ENCODE data around the gene TMC2.
"Not testable (repeated sequence)": the region's sequence is repeated elsewhere in the genome, so short reads cannot be mapped to it uniquely, and the experiment has no call there.

Gene TMC2, protein sequence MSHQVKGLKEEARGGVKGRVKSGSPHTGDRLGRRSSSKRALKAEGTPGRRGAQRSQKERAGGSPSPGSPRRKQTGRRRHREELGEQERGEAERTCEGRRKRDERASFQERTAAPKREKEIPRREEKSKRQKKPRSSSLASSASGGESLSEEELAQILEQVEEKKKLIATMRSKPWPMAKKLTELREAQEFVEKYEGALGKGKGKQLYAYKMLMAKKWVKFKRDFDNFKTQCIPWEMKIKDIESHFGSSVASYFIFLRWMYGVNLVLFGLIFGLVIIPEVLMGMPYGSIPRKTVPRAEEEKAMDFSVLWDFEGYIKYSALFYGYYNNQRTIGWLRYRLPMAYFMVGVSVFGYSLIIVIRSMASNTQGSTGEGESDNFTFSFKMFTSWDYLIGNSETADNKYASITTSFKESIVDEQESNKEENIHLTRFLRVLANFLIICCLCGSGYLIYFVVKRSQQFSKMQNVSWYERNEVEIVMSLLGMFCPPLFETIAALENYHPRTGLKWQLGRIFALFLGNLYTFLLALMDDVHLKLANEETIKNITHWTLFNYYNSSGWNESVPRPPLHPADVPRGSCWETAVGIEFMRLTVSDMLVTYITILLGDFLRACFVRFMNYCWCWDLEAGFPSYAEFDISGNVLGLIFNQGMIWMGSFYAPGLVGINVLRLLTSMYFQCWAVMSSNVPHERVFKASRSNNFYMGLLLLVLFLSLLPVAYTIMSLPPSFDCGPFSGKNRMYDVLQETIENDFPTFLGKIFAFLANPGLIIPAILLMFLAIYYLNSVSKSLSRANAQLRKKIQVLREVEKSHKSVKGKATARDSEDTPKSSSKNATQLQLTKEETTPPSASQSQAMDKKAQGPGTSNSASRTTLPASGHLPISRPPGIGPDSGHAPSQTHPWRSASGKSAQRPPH

DNA sequence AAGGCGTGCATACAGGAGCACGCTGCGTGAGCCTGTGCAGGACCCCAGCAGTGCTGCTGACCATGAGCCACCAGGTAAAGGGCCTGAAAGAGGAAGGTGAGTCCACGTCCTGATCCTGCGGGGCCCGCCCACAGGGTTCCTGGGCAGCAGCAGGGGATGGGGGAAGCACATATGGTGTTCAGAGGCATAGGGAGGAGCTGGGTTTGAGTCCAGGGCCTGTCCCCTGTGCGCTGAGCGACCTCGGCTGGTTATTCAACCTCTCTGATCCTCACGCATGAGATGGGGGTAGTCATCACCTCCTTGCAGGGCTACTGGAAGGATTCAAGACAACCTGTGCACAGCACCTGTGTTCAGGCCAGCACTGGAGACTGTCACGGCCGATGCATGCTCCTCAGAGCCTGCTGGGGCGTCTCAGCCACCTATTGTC is at the start of gene TMC2:
Gene TMC2, plus strand, starts transcription at position 14 of the 427 bp plus-strand sequence. Its CDS starts 49 bp downstream, at position 63.
- no peak for DNase-seq

DNA sequence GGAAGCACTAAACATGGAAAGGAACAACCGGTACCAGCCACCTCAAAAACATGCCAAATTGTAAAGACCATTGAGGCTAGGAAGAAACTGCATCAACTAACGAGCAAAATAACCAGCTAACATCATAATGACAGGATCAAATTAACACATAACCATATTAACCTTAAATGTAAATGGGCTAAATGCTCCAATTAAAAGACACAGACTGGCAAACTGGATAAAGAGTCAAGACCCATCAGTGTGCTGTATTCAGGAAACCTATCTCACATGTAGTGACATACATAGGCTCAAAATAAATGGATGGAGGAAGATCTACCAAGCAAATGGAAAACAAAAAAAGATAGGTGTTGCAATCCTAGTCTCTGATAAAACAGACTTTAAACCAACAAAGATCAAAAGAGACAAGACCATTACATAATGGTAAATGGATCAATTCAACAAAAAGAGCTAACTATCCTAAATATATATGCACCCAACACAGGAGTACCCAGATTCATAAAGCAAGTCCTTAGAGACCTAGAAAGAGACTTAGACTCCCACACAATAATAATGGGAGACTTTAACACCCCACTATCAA is 33.5 kb upstream of the TMC2 start:
- DNase-seq, result not testable (repeated sequence)

DNA sequence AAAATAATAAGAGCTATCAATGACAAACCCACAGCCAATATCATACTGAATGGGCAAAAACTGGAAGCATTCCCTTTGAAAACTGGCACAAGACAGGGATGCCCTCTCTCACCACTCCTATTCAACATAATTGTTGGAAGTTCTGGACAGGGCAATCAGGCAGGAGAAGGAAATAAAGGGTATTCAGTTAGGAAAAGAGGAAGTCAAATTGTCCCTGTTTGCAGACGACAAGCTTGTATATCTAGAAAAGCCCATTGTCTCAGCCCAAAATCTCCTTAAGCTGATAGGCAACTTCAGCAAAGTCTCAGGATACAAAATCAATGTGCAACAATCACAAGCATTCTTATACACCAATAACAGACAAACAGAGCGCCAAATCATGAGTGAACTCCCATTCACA is 31.6 kb upstream of the TMC2 start:
- DNase-seq, result not testable (repeated sequence)

DNA sequence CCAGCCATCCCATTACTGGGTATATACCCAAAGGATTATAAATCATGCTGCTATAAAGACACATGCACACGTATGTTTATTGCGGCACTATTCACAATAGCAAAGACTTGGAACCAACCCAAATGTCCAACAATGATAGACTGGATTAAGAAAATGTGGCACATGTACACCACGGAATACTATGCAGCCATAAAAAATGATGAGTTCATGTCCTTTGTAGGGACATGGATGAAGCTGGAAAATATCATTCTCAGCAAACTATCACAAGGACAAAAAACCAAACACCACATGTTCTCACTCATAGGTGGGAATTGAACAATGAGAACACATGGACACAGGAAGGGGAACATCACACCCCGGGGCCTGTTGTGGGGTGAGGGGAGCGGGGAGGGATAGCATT is 29.9 kb upstream of the TMC2 start:
- not testable (repeated sequence) for DNase-seq

DNA sequence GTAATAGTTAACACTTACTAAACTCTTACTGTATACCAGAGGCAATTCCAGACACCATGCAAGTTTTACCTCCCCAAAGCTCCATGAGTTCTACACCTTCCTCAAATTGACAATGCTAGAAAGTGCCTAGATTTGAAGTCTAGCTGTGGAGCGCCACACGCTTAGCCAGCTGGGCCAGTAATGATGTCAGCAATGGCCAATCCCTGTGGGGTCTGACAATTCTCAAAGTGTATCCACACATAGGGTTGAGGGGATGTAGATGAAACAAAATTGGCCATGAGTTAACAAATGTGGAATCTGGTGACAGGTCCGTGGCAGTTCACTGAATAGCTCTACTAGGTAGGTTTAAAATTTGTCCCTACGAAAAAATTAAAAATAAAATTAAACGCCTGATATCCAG is 28.9 kb upstream of the TMC2 start:
- DNase-seq, result no peak

DNA sequence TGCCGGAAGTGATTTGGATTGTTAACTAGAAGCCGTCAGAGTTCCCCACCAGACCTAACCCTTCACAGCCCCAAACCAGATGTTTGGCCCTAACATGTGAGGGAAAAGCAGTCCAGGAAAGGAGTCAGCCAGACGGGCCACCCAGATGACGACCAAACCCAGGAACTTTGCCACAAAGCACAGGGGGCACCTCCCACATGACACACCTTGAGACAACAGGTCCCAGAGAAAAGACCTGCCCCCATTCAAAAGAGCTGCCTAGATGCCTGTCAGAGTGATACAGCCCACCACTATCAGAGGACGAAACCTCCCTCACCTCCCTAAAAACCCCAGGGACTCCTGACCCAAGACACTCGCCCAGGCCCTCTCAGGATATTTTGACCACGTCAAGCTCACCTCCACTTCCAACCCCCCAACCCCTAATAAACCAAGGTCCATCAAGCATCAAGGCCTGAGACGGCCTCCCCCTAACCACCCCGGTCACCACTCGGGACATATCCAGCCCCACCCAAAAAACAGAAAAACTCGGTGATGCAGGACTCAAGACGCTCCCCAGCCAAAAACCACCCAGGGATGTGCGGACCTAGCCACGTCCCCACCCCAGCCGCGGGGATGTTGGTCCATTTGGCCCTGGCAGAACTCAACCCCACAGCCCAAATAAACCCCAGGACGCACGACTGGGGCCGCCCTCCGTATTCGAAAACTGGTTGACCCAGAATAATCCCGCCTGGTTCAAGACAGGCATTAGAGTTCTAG is 28.3 kb upstream of the TMC2 start:
- no peak for DNase-seq

DNA sequence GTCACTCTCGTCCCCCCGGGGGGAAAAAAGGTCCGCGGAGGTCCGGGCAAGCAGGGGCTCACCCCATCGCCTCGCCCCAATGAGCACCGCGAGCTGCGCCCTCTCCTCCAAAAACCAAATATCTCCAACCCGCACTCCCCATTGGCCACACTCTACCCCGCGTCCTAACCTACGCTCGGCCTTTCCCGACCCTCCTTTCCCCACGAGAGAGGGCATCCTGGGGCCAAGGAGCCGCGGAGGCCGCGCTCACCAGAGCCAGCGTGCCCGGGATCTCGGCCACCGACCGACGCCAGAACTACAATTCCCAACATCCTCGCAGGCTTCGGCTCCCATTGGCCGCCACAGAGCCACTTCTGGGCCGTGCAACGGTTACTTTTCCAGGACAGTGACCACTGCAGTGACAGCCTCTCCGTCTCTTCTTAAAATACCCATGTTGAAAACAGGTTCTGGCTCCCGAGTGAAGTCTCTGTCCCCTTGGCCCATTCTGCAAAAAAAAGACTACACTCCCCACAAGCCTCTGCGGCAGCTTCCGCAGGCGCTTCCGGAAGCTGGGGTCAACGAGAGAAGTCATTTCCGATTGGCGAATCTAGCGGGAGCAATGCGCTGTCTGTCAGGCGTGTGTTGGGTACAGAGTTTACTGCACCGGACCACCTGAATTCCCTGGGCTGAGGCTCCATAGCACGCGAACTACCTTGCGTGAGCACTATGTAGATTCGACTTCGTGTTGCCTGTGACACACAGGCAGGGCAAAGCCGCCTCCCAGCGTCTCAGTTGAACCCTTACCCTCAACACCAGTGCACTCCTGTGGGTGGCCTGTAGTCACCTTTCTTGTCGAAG is 27.5 kb upstream of the TMC2 start, which contains the start of gene ZNF343:
Gene ZNF343, minus strand, starts transcription at position 285 of the 837 bp plus-strand sequence. CDS start 15,020 bp downstream, outside the sequence.
- DNase-seq, result peak; percentile 74

DNA sequence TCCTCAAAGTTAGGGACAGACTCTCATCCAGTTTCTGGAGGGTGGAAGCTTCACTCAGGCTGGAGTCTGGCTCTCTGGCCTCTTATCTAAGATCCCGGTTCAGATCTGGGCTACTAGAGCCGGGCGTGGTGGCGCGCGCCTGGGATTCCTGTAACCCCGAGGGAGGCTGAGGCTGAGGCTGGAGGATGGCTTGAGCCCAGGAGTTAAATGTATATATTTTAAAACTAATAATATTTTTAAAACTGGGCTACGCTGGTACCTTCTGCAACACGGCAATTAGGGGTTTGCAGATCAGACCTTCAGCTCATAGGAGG is 26.9 kb upstream of the TMC2 start:
- DNase-seq, result no peak

DNA sequence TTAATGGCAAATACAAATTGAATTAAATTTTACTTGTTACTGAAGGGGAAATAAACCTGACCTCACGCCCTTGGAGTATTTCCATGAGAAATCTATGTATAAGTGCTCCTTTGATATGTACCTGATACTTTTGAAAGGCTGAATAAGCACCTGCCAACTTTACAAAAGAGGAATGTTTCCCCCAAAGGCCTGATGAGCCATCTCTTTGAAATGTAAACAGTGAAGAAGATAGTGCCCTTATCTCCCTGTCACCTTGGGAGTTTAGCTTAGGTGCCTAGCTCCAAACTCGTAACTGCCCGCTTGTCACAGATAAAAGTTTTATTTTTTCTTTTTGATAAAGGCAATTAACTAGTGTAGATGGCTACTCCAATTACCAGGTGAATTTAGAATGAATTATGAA is 26.6 kb upstream of the TMC2 start:
- DNase-seq, result no peak

DNA sequence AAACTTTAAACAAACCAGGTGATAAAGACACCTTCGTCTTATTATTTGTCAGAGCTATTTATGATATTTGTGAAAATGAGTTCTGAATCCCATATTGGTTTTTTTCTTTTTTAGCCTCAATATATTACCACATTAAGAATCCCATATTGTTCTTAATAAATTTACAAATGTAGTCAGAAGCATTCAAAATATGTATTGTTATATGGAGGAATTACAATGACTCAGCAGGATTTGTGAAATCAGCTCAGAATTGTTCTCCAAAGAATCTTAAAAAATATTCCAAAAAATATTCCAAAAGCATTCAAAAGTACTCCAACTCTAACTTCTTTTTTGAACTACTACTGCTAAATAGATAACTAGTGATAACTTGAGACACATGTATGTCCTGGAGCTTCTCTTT is 21.2 kb upstream of the TMC2 start:
- DNase-seq, result no peak

DNA sequence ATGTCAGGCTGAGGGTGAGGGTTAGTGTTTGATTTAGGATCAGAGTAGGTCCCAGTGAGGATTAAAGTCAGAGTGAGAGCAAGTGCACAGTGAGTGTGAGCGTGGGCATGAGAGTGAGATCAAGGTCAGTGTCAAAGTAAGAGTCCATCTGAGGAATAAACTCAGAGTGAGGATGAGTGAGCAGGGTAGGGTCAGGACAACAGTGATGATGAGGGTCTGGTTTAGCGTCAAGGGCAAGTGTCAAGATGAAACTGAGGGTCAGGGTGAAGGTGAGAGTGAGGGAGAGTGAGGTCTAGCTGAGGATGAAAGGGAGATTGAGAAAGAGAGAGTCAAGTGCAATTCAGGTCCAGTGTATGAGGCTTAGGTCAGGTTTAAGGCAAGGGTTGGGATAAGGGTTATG is 20.0 kb upstream of the TMC2 start:
- no peak for DNase-seq

DNA sequence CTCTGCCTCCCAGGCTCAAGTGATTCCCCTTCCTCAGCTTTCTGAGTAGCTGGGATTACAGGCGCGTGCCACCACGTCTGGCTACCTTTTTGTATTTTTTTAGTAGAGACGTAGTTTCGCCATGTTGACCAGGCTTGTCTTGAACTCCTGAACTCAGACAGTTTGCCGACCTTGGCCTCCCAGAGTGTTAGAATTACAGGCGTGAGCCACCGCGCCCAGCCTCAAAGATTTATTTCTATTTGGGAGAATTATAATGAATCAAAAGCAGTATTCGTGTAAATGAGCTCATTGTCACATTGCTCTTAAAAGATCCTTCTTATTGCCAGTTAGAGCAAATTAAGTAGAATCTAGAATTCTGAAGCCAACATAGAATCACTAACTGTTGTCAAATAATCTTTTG is 18.3 kb upstream of the TMC2 start:
- DNase-seq, result no peak

DNA sequence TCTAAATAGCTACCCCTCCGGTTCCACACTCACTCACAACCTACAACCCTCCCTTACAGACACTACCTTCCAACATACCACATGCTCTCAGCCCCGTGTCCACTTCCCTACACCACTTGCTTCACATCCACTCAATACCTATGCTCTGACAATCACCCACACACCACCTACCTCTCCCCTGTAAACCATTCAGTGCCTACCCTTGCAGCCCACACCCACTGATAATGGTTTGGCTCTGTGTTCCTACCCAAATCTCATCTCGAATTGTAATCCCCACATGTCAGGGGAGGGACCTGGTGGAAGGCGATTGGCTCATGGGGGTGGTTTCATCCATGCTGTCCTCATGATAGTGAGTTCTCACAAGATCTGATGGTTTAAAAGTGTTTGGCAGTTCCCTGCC is 17.8 kb upstream of the TMC2 start:
- DNase-seq, result no peak

DNA sequence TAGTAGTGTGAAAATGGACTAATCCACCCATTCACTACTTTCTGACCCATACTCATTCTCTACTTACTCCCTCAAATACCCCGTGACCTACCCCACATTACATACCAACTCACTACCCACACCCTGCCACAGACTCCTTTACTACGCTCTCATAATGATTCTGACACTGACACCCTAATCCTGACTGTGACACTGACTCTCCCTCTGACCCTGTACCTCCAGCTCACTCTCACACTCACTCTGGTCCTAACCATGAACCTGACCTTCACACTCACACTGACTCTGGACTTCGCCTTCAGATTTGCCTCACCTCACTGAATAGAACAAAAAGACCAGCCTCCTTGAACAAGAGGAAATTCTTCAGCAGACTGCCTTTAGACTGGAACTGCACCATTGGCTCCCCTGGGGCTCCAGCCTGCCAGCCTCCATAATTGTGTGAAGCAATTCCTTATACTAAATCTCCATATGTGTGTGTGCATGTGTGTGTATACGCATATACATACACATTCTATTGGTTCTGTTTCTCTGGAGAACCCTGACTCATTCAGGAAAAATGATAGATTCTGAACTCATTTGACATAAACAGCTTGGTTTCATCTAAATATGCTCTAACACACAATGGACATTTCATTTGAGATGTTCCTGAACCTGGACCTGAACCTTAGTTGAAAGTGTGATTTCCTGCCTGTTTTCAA is 17.1 kb upstream of the TMC2 start:
- no peak for DNase-seq

DNA sequence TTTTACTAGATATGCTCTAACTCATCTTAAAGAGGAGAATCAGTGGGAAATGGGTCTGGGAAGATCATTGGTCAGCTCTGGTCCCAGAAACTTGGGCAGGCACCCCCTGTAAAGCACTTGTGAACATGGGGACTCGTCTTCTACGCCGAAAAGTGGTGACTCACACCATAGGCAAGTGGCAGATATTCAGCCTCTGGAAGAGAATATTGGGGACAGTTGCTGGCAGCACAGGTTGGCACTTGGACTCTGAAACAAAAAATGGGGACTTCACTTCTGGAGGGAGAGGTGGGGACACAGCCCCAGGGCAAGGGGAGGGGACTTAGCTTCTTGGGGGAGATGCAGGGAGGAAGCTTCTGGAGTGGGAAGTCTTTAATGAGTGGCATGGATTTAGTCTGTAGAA is 15.8 kb upstream of the TMC2 start:
- DNase-seq, result no peak

DNA sequence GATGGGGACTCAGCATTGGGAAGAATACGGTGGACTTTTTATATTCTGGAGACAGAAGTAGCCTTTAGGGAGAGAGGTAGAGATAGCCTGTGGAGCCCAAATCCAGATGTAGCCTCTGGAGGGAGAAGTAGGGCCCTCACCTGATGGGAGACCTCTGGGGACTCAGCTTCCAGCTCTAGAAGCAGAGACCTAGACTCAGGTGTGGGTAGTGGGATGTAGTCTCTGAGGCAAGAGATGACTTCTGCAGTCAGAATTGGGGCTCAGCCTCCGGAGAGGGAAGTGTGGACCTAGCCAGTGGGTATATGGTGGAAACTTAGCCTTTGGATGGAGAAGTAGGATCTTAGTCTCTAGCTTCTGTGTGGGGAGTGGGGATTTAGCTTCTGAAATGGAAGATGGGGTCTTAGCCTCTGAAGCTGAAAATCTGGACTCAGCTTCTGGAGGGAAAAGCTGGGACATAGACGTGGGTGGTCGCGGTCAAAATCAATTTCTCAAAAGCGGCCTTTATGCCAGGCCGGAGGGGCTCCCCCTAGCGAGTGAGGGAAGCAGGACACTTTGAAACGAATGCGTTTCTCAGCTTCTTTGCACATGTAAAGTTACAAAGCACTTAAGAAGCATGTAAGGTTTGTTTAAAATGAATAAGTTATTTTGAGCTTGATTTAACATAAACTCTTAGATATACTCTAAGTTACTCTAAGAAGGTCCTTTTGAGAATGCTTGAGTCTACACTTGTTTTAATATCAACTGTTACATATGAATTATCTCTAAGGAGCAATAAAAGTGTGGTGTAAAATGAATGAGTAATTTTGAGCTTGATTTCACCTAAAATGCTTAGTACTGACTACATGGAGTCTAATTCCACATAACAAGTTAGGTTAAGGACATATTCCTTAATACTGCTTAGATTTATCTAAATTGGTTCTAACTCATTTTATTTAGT is 14.7 kb upstream of the TMC2 start:
- DNase-seq, result peak; percentile 8

DNA sequence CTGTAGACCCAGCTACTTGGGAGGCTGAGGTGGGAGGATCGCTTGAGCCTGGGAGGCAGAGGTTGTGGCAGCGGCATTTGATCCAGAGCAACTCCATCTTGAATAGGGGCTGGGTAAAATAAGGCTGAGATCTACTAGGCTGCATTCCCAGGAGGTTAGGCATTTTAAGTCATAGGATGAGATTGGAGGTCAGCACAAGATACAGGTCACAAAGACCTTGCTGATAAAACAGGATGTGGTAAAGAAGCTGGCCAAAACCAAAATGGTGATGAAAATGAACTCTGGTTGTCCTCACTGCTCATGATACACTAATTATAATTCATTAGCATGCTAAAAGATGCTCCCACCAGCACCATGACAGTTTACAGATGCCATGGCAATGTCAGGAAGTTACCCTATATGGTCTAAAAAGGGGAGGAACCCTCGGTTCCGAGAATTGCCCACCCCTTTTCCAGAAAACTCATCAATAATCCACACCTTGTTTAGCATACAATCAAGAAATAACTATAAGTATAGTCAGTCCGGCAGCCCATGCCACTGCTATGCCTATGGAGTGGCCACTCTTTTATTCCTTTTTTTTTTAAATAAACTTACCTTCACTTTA is 13.4 kb upstream of the TMC2 start:
- DNase-seq, result not testable (repeated sequence)

DNA sequence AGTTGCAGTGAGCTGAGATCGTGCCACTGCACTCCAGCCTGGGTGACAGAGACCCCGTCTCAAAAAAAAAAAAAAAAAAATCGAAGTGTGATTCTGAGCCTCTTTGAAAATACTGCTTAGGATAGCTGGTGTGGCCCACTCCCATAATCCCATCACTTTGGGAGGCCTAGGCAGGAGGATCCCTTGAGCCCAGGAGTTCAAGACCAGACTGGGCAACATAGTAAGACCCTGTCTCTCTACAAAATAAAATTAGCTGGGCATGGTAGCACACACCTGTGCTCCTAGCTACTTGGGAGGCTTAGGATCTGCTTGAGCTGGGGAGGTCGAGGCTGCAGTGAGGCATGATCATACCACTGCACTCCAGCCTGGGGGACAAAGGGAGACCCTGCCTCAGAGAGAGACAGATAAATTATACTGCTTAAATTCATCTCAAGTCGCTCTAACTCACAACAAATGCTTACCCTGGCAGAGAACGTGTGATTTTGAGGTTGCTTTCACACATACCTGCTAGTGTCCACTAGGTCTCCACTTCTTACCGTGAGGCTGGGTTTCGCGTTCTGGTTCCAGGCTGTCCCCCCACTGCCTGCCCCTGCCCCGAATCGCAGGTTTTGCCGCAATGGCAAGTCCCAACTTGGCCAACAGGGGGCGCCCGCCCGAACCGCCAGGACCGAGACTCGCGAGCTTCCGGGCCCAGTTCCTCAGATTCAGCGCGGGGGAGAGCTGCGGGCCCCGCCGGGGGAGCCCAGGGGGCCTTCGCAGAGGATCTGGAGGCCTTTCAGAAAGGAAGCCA is 12.3 kb upstream of the TMC2 start:
- peak; percentile 73 for DNase-seq
